K562 (cell line): ENCODE measurements around the gene FCRL2.

Source experiments
- BRCA1 ChIP-seq, 2 experiments: fragments of 450-650 bp in 1 of 2; sonication (generic) in 1 of 2; formaldehyde crosslinking in 1 of 2; IDR thresholded peaks; 2 replicates each; pipeline versions ENCODE4 v1.5.0 to v1.6.1; 2017 to 2020; ENCODE audit warnings: mild to moderate bottlenecking in 1 of 2, missing genetic modification reagents in 1 of 2
- CREB1 ChIP-seq, 2 experiments: sonication (generic) in 1 of 2; formaldehyde crosslinking in 1 of 2; IDR thresholded peaks; 2 replicates each; pipeline versions ENCODE4 v1.6.1 to v1.8.0; 2012 to 2022; ENCODE audit warnings: inconsistent platforms in 1 of 2, mild to moderate bottlenecking in 1 of 2, missing genetic modification reagents in 1 of 2, moderate library complexity in 1 of 2
- DPF2 ChIP-seq: fragments of 450-650 bp; IDR thresholded peaks from 2 replicates; pipeline ENCODE4 v1.6.1; 2016
- ETV6 ChIP-seq, 3 experiments: fragments of 150-350 bp in 1 of 3; sonication (generic) in 1 of 3; formaldehyde crosslinking in 1 of 3; IDR thresholded peaks; 2 replicates each; pipeline versions ENCODE4 v1.6.1 to v1.8.0; 2014 to 2022; ENCODE audit warnings: borderline replicate concordance in 2 of 3, low read depth in 2 of 3, antibody characterized with exemption in 1 of 3, low read length in 1 of 3, mild to moderate bottlenecking in 1 of 3, missing genetic modification reagents in 1 of 3
- MCM3 ChIP-seq: fragments of 450-650 bp; IDR thresholded peaks from 2 replicates; pipeline ENCODE4 v1.6.1; 2016
- MYC ChIP-seq, 2 experiments: fragments of 250-450 bp in 1 of 2; sonication (Bioruptor Pico) in 1 of 2; IDR thresholded peaks; 2 replicates each; pipeline versions ENCODE4 v1.5.1 to v1.6.1; 2012 to 2021; ENCODE audit warnings: low read depth in 2 of 2, borderline replicate concordance in 1 of 2, improper control_type of control experiment in 1 of 2, low read length in 1 of 2, mild to moderate bottlenecking in 1 of 2, moderate library complexity in 1 of 2
- RB1 ChIP-seq: fragments of 450-650 bp; IDR thresholded peaks from 2 replicates; pipeline ENCODE4 v1.6.1; 2017; ENCODE audit warnings: low read depth, mild to moderate bottlenecking
- ZNF76 ChIP-seq: fragments of 250-450 bp; sonication (Bioruptor Pico); IDR thresholded peaks from 2 replicates; pipeline ENCODE4 v1.4.0; 2020; ENCODE audit warnings: mild to moderate bottlenecking, moderate library complexity, borderline replicate concordance
- TF ChIP-seq, protein P1 (sequence below), 3 experiments: IDR thresholded peaks in 2 of 3; conservative IDR thresholded peaks in 1 of 3; 2 replicates each; pipeline ENCODE4 v1.5.1; 2011 to 2012; ENCODE audit warnings: low read length in 3 of 3, mild to moderate bottlenecking in 3 of 3, control low read depth in 2 of 3, improper control_type of control experiment in 1 of 3, inconsistent platforms in 1 of 3, low read depth in 1 of 3, mixed read lengths in 1 of 3, moderate library complexity in 1 of 3; ENCODE audit not compliant: insufficient read depth in 2 of 3
- TF ChIP-seq, protein P2 (sequence below): fragments of 250-450 bp; sonication (Bioruptor Pico); IDR thresholded peaks from 2 replicates; pipeline ENCODE4 v1.5.0; 2020; ENCODE audit warnings: mild to moderate bottlenecking

DNA sequence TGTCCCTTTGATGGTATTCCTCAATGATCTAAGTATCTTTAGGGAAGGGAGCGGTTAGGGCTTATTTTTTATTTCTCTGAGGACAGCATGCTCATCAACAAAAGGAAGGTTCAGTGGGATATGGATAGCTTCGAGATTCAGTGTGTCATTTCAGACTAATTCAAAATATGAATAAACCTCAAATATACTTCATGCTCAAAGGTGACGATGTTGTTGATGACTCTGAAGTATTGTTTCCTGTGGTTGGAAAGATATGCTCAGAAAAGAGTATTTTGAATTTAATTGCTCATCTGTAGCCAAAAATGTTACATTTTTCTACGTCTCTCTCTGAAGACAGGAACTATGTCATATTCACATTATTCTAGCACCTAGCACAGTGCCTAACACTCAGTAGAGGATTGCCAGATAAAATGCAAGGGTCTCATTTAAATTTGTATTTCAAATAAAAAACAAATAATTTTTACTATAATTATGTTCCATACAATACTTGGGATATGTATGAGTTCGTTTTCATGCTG, 74.6 kb downstream of the FCRL2 start:
- TF ChIP-seq BRCA1 (IDR thresholded peaks at IDR 0.05) (no peak), BRCA1 (CRISPR knock-in tag; IDR thresholded peaks at IDR 0.05) (no peak), CREB1 (IDR thresholded peaks at IDR 0.05) (no peak), CREB1 (CRISPR knock-in tag; IDR thresholded peaks at IDR 0.05) (no peak), RB1 (no peak), MCM3 (no peak), DPF2 (no peak), ETV6 (IDR thresholded peaks at IDR 0.05; ENCODE audit: borderline replicate concordance in 1 of 2, low read depth in 2 of 2, low read length in 1 of 2) (no peak), ETV6 (CRISPR knock-in tag; IDR thresholded peaks at IDR 0.05; ENCODE audit: borderline replicate concordance) (no peak), ZNF76 (CRISPR knock-in tag) (no peak), MYC (IDR thresholded peaks at IDR 0.05; ENCODE audit: low read depth, low read length) (no peak), MYC (CRISPR knock-in tag; IDR thresholded peaks at IDR 0.05; ENCODE audit: borderline replicate concordance, low read depth) (no peak)
- TF ChIP-seq, protein P1, sequence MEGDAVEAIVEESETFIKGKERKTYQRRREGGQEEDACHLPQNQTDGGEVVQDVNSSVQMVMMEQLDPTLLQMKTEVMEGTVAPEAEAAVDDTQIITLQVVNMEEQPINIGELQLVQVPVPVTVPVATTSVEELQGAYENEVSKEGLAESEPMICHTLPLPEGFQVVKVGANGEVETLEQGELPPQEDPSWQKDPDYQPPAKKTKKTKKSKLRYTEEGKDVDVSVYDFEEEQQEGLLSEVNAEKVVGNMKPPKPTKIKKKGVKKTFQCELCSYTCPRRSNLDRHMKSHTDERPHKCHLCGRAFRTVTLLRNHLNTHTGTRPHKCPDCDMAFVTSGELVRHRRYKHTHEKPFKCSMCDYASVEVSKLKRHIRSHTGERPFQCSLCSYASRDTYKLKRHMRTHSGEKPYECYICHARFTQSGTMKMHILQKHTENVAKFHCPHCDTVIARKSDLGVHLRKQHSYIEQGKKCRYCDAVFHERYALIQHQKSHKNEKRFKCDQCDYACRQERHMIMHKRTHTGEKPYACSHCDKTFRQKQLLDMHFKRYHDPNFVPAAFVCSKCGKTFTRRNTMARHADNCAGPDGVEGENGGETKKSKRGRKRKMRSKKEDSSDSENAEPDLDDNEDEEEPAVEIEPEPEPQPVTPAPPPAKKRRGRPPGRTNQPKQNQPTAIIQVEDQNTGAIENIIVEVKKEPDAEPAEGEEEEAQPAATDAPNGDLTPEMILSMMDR (IDR thresholded peaks at IDR 0.05 in 2 of 3, conservative IDR thresholded peaks at IDR 0.05 in 1 of 3; ENCODE audit: insufficient read depth in 2 of 3, low read depth in 1 of 3, low read length in 3 of 3) = no peak
- TF ChIP-seq, protein P2, sequence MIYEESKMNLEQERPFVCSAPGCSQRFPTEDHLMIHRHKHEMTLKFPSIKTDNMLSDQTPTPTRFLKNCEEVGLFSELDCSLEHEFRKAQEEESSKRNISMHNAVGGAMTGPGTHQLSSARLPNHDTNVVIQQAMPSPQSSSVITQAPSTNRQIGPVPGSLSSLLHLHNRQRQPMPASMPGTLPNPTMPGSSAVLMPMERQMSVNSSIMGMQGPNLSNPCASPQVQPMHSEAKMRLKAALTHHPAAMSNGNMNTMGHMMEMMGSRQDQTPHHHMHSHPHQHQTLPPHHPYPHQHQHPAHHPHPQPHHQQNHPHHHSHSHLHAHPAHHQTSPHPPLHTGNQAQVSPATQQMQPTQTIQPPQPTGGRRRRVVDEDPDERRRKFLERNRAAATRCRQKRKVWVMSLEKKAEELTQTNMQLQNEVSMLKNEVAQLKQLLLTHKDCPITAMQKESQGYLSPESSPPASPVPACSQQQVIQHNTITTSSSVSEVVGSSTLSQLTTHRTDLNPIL (CRISPR knock-in tag) = no peak
